NCI-H82 treated with DMSO at 0.1 percent for 48 hours (cell line): Measurements from ENCODE around the gene SCG5.

Experiments used
- DNase-seq: peaks from one replicate; lab custom pipeline; 2025; ENCODE audit not compliant: unreplicated experiment; lab: John Stamatoyannopoulos, UW

Gene SCG5

DNA sequence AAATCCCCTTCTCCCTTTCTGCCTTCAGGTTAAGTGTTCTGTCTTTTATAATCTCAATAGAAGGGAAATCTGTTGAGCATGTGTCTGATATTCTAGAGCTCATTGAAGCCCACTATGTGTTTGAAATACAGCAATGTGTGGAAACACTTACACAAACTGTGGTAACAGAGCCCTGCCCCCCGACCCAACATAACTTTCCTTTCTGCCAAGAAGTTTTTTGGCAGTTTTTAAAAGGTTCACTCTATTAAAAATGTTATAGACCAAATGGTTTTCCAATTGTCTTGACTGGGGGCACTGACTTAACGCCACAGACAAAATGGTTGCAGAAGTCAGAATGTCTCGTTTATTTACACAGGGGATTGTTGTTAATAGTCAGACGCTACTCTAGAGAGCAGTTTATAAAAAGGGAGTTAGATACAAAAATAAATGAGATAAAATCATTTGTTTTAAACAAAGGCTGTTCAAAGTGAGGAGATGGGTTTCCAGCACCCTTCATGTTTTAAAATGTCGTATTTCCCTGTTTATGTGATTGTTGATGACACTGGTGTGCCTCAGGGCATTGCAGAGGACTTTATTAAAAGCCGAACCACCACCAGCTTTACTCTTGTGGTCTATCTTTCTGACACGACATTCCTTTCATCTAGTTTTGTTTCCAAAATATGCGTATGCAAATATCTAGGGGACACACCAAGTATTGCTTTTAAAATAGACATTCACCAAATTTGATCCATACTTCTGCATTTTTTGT is 49.6 kb downstream of the SCG5 start:
- no peak for DNase-seq

- DNase-seq, result no peak
These were observed 50.2 kb downstream of the SCG5 start for GRCh38 chr15:32691689-32692038.

DNA sequence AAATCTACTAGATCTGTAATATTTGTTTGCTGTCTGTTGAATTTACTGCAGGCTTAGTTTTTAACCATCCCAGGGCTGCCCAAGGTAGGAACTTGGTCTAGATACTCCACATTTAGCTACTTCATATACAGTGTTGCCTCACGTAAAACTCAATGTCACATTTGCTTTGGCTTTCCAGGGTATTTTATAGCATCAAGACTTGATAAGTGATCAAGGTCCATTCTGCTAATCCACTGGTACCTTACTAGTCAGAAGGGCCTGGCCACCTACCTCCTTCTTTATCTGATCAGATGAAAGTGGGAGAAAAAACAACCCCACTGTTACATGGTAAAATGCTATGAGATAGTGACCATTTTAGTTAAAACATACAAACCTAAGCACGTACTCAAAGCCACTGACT is 50.8 kb downstream of the SCG5 start:
- no peak for DNase-seq

DNA sequence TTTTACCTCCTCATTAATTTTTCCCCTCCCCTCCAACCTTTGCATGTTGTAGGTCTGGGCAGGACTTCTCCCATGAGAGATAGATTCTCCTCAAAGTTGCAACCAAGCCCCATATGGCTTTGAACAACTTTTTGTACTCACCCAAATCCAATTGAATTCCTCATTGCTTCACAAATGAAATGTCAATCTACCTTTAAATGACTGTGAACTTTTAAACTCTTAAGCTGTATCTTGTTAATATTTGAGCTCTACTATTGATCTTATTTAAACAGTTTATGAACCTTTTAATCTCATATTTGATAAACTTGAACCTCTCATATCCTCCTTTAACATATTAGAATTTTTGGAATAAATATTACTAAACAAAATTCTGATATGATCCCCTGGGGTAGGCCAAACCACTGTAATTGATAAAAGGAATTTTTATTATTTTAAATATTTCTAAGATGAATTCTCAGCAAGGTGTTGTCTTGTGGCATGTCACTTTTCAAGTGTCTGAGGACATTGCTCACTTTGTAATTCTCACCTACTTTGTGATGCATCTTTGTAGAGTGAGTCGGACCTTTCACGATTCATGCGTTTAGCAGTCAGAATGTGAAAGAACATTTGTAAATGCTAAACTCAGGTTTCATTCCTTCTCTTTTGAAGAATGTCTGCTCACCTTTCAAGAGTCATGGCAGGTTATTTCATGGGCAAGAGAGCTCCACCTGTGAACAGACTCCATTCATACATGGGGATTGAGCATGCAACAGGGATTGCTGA is 52.9 kb downstream of the SCG5 start:
- no peak for DNase-seq

DNA sequence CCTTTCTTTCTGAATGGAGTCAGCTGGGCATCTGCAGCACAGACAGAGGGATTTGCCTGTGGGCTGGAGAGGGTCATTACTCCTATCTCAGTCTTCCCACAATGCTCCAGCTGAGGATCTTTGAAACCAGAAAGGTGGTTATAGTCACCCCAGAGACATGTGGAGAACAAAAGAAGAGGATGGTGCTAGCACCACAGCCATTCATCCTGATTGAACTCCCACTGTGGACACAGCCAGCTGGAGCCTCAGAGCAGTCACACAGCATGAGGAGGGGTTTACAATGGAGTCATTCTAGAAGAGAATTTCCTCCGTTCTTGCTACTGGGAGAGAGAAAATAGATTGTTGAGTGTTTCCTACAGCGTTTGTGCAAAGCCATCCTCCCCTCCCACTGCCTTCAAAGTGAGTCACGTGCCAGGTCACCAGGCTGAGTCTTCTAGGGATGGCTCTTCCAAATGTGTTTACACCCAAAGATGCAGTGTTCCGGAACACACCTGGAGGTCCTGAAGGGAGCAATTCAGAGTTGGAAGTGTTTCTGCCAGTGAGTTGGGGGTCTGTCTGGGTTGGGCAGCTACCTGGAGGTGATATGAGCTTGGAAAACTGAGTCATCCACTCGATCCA is 57.4 kb downstream of the SCG5 start:
- DNase-seq, result no peak

DNA sequence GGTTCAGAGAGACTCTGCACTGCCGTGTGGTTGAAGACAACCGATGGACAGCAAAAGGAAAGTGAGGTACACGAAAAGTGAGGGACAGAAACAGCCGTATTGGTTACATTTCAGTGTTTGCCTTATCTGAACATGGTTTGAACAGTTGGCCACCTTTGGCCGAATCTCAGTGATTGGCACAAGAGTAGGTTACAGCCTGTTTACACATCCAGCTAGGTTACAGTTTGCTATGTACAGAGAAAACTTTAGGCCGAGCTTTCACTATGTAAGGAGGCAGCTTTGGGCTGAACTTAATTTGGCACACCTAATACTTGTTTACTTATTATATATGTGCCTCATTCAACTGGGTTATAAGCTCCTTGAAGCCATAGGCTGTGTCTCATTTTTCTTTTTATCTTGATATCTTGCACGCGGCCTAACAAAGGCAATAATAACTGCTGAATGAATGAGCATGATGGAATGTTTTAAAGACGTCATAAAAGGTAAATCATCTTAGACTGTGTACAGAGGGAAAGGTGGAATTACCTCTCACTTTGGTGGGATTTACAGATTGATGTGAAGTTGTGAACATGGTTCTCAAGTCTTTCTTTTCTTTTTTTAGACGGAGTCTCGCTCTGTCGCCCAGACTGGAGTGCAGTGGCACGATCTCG is 59.1 kb downstream of the SCG5 start:
- no peak for DNase-seq

- DNase-seq, result no peak
These were observed 60.4 kb downstream of the SCG5 start for GRCh38 chr15:32701863-32702262.

DNA sequence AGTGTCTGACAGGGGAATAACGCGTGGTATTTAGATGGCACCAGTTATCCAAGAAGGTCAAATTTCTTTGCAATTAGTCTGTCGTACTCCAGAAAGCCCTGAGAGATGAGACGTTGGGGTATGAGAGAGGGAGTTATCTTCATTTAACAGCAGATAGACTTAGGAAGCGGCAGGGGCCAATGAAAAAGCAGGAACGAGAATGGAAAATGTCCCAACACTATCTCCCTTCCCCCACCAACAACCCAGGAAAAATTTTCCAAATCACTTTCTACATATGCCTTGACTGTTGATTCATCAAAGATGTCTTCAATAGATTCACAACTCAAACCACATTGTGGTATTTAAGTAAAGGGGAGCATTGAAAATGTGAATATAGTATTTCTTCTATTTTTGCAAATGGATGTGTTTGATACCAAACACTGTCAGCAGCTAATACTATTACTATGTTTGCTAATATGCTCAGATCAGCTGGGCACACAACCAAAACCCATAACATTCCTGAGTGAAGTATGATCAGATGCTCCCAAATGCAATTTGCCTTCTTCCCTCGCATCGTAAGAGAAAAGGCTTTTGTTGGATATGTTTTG is 63.0 kb downstream of the SCG5 start:
- DNase-seq, result no peak

- no peak for DNase-seq
These were observed 63.9 kb downstream of the SCG5 start for GRCh38 chr15:32705446-32705845.

DNA sequence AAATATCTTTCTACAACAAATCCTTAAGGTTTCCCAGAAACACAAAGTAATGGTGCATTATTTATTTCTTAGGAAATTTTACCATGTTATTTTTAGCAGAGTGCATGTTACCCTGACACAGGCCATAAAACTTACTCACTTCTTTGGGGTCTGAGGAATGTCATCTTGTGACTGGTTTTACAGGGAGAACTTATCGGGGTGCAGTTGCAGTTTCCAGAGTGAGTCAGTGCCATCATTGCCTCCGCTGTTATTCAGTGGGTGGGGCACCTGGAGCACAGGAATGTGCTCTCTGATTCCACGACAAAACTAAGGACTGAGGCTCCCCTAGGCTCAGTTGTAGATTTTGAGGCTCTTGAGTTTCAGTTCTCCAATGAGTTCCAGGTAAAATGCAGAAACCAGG is 65.2 kb downstream of the SCG5 start:
- no peak for DNase-seq

GRCh38 chr15:32707436-32707835 is 65.9 kb downstream of the SCG5 start:
- no peak for DNase-seq

GRCh38 chr15:32709295-32710033 is 68.0 kb downstream of the SCG5 start:
- no peak for DNase-seq

DNA sequence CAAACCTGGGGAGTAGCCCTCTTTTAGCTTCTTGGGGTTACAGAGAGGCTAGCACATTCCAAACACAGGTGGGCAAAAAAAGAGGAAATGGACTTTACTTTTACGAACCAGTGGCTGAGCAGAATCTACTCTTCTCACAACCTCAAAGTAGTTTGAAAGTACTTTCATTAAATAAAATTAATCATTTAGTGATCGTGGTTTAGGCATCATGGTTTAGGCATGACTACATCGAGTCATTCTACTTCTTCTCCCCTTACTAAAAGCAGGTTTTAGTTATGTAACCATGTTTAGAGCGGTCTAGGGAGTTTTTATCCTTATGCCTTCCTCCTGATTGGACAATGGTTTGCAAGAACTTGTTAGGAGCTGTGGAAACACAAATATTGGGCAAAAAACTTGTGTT is 73.8 kb downstream of the SCG5 start:
- no peak for DNase-seq

- no peak for DNase-seq
These were observed 74.9 kb downstream of the SCG5 start for GRCh38 chr15:32716216-32716914.

GRCh38 chr15:32716915-32717425 is 75.5 kb downstream of the SCG5 start:
- no peak for DNase-seq

DNA sequence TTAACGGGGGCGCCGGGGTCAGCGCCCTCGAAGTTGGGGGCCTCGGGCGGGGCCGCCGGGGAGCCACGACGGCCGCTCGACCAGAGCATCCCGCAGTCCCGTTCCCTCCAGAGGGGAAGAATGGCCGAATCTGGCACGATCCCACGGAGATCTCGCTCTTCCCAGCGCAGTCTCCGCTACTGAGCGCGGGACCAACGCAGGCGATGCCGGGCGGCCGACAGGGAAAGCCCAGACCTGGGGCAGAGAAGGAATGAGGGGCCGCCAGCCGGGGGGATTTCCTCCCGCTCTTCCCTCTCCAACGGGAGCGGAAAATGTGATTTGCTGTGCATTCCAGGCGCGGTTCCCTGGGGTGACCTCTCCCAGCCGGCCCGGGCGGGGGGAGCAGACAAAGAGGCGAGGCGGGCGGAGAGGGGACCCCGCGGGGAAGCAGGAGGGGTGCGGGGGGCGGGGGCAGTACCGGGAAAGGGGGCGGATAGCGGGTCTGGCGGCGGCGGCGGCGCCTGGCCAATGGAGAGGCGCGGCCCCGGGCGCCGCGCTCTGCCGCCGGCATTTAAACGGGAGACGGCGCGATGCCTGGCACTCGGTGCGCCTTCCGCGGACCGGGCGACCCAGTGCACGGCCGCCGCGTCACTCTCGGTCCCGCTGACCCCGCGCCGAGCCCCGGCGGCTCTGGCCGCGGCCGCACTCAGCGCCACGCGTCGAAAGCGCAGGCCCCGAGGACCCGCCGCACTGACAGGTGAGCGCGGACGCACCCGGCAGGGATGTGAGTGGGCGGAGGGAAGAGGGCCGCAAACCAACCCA is 76.1 kb downstream of the SCG5 start, which contains the start of gene GREM1:
Gene GREM1, plus strand, starts transcription at position 579 of the 801 bp plus-strand sequence. CDS start 12,687 bp downstream, outside the sequence.
- no peak for DNase-seq

DNA sequence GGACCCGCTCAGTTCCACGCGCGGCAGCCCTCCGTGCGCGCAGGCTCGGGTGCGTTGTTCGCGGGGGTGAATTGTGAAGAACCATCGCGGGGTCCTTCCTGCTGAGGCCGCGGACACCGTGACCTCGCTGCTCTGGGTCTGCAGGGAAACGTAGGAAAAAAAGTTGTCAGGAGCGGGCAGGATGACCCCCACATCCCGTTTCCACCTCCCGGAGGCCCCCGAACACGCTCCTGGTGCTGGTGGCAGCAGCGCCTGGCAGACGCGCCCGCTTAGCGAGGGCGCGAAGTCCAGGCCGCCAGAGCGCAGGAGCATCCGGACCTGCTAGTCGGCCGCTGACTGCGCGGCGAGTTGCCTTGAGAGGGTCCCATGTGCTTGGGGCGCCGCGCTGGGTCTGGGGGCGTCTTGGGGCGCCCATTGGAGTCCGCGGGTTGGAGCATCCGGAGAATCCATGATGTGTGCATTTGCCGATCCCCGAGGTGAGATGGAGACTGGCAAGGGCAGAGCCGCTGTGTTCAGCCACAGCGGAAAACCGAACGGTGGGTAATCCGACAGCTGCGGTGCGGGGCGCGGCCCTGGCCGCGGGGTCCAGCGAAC is 76.8 kb downstream of the SCG5 start:
- DNase-seq, result no peak
